ENCODE measurements around the gene ZXDA.
"Not testable (repeated sequence)": the region's sequence is repeated elsewhere in the genome, so short reads cannot be mapped to it uniquely, and the experiment has no call there.

ZXDA gene, protein sequence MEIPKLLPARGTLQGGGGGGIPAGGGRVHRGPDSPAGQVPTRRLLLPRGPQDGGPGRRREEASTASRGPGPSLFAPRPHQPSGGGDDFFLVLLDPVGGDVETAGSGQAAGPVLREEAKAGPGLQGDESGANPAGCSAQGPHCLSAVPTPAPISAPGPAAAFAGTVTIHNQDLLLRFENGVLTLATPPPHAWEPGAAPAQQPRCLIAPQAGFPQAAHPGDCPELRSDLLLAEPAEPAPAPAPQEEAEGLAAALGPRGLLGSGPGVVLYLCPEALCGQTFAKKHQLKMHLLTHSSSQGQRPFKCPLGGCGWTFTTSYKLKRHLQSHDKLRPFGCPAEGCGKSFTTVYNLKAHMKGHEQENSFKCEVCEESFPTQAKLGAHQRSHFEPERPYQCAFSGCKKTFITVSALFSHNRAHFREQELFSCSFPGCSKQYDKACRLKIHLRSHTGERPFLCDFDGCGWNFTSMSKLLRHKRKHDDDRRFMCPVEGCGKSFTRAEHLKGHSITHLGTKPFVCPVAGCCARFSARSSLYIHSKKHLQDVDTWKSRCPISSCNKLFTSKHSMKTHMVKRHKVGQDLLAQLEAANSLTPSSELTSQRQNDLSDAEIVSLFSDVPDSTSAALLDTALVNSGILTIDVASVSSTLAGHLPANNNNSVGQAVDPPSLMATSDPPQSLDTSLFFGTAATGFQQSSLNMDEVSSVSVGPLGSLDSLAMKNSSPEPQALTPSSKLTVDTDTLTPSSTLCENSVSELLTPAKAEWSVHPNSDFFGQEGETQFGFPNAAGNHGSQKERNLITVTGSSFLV

DNA sequence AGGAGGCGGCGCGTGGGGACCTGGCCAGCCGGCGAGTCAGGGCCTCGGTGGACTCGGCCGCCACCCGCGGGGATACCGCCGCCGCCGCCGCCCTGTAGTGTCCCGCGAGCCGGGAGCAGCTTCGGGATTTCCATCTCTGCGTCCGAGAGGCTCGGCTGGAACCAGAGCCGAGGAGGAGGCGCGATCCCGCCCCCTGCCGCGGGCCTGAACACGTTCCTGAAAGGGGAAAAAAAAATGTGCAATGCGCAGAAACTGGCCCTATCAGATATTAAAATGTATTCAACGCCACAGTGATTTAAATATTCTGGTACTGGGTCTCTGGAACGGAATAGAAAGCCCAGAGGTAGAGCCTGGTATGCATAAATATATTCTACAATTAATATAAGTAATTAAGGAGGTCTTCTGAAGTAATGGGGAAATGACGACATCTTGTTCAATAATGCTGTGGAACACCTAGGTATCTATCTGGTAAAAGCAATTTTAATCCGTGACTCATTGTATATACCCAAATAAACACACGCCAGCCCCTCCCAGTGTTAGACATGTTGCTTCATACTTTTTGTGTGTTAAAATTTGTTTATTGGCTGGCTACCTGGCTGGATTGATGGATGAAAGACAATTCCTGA is at the start of gene ZXDA:
ZXDA (minus strand) TSS at position 172 of the 626 bp plus-strand sequence; CDS start at position 134, 38 bp downstream.
- not testable (repeated sequence) for DNase-seq (ENCODE audit: low read depth)

DNA sequence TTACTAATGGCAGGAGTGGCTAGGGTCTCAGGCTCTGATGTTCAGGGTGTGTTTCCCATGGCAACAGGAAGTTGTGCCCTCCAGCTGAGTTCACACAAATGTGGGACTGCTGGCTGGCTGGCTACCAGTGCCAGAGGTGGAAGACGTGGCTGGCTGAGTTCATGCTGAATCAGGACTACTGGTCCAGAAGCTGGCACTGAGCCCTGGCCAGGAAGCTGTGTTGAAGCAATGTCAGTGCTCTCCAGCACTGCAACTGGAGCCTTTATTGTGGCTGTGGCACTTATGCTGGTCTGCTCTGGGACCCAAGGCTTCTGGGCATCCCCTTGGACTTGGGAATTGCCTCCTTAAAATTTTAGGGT is 42.0 kb upstream of the ZXDA start:
- no peak for DNase-seq (ENCODE audit: low read depth)

DNA sequence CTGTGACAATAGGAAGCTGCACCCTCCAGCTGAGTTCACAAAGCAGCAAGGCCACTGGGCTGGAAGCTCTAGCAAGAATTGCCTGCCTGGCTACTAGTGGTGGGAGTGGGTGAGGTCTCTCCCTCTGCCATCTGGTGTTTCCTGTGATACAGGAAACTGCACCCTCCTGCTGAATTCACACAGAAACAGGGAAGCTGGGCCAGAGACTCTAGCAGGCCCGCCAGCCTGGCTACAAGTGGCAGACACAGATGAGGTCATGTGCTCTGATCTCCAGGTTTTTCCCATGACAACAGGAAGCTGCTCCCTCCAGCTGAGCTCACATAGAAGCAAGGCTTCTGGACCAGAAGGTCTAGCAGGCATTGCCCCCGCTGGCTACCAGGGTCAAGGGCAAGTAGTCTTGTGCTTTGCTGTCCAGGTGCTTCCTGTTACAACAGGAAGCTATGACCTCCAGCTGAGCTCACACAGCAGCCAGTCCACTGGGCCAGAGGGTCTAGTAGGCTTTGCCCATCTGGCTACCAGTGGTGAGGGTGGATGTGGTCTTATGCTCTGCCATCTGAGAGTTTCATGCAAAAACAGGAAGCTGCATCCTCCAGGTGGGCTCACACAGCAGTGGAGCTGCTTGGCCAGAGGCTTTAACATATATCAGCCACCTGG is 41.5 kb upstream of the ZXDA start:
- no peak for DNase-seq (ENCODE audit: low read depth)

DNA sequence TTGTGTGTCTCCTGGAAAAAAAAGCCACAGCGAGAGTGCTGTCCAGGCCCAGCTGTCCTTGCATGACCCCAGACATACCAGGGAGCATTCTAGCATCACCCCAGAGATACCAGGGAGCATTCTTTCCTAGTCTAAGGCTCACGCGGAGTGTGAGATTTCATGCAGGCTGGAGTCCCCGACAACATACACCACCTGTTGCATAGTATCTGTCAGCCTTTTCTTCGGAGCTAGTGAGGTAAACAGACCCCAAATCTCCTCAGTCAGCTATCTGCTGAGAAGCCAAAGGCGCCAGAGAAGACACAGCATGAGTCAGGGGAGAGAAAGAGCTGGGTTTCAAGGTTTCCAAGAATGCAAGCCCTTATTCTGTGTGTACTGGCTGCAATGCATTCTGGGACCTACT is 23.1 kb upstream of the ZXDA start:
- no peak for DNase-seq (ENCODE audit: low read depth)

DNA sequence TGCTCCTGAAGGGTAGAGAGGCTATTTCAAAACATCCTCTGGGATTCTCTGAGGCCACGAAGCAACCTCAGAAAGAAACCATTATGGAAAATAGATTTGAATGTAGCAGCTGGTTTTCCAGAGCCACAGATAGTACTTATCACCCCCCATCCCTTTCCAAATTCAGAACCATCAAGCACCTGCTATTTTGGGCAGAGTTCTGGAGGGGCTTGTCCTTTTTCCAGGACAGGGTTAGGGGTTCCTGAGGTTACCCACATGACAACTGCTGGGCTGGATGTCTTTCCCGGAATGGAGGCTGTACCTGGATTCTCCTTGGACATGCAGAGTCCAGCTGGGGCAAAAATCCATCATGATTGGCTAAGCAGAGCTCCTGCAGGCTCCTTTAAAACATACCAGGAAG is 22.0 kb upstream of the ZXDA start:
- no peak for DNase-seq (ENCODE audit: low read depth)

DNA sequence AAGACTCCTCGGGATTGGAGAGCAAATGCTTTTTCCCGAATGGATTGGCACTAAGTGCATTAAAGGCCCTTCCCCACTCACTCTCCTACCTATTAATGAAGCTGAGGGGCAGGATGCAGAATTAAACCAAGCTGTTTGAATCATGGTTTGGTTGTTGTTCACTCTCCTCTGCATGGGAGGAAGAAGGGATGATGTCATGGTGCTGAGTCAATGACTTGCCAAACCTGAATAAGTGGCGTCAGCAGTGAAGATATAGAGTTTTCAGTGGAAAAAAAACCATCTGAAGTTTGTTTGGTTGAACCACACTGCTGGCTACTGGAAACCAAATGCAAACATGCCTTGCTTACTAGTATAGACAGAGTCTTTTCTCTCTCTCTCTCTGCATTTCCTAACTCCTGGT is 19.8 kb upstream of the ZXDA start:
- no peak for DNase-seq (ENCODE audit: low read depth)

DNA sequence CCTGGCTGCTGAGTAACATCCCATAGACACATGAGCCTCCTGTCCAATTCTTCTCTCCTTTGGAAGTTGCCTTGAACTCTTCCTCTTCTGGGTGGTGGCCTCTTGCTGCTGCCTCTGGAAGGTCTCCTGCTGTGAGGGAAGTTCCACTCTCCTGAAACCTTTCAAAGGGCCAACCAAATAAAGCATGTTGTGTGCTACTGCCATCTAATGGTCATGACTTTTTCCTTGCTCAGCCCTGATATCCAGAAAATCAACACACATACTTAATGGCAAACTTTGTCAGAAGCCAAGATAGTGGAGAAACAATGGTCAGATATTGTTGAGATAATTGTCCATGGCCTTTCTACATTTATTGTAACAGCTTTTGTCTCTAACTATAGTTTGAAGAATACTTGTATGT is 19.1 kb upstream of the ZXDA start:
- no peak for DNase-seq (ENCODE audit: low read depth)

DNA sequence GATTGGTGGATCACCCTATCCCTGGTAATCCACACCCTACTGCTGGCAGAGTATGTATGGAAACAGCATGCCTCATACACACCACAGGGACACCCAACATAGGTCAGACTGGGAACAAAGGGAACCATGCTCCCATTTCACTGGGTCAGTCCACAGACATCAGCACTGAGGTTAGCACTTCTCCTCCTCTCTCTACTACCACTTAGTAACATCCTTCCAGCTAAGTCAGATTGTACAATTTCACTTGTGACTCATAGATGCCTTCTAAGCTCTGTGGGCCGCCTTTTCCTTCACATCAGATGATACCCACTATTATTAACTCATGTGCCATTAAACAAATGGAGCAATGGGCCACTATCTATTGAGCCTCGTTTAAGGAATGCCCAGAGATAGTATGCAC is 15.5 kb upstream of the ZXDA start:
- no peak for DNase-seq (ENCODE audit: low read depth)

DNA sequence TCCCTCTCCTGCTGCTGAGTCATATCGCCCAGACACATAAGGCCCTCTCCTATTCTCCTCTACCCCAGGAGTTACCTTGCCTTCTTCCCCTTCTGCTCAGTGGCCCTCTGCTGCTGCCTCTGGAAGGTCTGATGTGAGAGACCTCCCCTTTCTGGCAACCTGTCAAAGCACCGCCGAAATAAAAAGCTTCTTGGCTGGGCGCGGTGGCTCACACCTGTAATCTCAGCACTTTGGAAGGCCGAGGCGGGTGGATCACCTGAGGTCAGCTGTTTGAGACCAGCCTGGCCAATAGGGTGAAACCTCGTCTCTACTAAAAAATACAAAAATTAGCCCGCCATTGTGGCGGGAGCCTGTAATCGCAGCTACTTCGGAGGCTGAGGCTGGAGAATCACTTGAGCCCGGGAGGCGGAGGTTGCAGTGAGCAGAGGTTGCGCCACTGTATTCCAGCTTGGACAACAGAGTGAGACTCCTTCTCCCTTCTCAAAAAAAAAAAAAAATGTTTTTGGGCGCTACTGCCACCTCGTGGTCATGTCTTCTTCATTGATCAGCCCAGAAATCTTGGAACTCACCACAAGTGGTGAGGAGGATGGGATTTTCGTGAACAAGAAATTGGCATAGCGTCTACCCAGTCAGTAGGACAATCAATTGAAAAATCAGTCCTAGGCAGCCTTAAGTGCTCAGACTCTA is 8.6 kb upstream of the ZXDA start:
- no peak for DNase-seq (ENCODE audit: low read depth)

DNA sequence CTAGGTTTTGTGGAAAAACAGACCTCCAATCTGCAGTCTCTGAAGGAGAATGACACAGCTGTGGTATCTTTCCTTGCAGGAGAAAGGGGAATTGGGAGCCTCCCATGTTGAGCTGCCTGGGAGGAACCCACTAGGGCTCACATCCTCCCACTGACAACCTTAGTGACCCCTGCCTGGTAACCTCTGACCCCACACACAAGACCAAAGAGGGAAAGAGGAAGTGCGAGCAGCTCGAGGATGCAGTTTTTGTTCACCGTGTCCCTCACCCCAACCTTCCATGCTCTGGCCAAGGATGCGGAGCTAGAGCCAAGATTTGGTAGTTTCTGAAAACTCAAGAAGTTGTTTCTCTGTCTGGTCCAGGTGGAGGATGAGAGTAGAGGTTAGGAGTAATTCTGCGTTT is 5.4 kb upstream of the ZXDA start:
- no peak for DNase-seq (ENCODE audit: low read depth)

DNA sequence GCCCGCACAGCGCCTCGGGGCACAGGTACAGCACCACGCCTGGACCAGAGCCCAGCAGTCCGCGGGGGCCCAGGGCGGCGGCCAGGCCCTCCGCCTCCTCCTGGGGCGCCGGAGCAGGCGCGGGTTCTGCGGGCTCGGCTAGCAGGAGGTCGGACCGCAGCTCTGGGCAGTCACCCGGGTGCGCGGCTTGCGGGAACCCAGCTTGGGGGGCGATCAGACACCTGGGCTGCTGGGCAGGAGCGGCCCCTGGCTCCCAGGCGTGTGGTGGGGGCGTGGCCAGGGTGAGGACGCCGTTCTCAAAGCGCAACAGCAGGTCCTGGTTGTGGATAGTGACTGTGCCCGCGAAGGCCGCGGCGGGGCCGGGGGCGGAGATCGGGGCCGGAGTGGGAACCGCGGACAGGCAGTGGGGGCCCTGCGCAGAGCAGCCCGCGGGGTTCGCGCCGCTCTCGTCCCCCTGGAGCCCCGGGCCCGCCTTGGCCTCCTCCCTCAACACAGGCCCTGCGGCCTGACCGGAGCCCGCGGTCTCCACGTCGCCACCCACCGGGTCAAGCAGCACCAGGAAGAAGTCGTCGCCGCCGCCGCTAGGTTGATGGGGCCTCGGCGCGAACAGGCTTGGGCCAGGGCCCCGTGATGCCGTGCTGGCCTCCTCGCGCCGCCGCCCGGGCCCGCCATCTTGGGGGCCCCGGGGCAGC is 517 bp downstream of the ZXDA start:
- DNase-seq (ENCODE audit: low read depth), result not testable (repeated sequence)

DNA sequence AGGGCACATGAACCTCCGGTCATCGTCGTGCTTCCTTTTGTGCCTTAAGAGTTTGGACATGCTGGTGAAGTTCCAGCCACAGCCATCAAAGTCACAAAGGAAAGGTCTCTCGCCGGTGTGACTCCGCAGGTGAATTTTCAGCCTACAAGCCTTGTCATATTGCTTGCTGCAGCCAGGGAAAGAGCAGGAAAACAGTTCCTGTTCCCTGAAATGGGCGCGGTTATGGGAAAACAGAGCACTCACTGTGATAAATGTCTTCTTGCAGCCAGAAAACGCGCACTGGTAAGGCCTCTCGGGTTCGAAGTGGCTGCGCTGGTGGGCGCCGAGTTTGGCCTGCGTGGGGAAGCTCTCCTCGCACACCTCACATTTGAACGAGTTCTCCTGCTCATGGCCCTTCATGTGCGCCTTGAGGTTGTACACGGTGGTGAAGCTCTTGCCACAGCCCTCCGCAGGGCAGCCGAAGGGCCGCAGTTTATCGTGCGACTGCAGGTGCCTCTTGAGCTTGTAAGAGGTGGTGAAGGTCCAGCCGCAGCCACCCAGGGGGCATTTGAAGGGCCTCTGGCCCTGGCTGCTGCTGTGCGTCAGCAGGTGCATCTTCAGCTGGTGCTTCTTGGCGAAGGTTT is 1.2 kb downstream of the ZXDA start:
- DNase-seq (ENCODE audit: low read depth), result not testable (repeated sequence)

DNA sequence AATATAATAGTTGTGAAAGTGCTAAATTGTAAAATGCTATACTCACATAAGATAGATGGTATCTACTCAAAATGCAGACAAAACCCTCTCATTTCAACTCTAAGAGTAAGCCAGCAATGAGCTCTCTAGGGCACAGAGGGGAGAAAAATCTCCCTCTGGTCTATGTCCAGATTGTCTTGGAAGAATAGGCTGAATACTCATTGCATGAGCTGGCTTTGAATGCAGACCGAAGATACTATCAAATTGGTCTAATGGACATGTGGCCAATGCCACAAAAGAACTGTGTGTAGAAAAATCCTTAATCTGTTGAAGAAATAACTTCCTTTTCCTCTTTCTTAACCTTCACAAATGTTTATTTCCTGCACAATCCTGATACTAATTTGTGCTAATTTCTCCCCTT is 3.5 kb downstream of the ZXDA start:
- no peak for DNase-seq (ENCODE audit: low read depth)

DNA sequence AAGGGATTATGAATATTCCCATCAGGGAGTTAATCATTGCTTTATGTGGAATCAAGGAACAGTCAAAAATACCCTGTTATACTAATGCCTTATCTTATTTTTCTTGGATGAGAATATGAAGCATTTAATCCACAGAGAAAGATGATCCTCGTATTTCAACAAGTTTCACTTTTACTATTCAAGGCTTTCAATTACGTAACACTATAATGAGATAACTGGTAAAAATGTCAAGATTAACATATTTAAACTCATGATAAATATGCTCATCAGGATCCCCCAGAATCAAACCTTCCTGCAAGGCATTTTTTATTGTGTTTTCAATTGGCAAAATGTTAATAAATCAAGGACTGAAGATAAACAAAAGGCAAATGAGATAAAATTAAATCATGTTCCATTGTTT is 5.1 kb downstream of the ZXDA start:
- DNase-seq (ENCODE audit: low read depth), result no peak

DNA sequence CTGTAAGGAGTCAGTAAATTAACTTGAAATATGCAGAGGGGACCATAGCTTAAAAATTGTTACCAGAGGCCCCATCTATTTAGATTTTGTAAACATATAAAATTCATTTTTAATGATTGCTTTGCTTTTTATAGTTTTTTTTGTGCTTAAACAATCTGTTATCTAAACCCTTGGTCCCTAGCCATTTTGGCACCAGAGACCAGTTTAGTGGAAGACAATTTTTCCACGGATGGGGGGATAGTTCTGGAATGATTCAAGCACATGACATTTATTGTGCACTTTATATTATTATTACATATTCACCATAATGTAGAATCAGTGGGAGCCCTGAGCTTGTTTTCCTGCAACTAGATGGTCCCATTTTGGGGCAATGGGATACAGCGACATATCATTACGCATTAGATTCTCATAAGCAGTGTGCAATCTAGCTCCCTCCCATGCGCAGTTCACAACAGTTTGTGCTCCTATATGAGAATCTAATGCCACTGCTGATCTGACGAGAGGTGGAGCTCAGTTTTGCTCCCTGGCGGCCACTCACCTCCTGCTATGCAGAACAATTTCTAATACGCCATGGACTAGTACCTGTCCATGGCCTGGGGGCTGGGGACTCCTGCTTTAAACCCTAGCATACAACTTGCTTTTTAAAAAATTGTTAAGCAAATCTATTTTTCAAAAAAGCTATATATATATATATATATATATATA is 5.9 kb downstream of the ZXDA start:
- no peak for DNase-seq (ENCODE audit: low read depth)

DNA sequence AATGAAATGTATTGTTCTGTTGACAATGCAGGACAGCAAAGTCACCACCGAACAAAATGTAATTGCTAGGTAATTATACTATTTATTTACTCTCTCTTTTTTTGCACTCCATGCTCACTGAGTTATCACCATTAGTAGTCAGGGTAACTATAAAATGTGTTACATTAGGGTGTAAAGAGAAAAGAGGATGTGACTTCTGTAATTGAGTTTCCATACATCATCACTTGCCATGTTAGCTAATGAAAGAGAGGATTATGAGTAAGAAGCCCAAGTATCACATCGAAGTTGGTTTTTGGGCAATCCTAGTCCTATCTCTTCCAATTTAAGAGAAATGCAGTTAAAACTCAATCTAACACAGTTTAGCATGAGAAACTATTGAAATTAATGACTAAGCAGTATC is 7.6 kb downstream of the ZXDA start:
- DNase-seq (ENCODE audit: low read depth), result no peak

DNA sequence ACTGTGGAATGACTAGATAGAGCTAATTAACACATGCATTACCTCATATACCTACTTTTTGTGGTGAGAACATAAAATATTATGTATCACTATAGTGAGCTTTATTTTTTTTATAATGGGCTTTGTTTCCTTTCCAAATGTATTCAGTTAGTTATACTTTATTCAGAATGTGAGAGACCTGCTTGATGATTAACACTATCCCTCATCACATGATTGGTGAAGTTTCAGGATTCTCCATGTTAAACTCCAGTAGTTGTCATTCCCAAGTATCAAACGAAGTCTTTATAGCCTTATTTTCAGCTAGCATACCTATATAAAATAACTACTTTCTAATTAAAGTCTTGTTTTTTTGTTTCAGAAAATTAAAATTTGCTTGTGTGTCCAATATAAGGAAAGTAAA is 8.8 kb downstream of the ZXDA start:
- DNase-seq (ENCODE audit: low read depth), result no peak

DNA sequence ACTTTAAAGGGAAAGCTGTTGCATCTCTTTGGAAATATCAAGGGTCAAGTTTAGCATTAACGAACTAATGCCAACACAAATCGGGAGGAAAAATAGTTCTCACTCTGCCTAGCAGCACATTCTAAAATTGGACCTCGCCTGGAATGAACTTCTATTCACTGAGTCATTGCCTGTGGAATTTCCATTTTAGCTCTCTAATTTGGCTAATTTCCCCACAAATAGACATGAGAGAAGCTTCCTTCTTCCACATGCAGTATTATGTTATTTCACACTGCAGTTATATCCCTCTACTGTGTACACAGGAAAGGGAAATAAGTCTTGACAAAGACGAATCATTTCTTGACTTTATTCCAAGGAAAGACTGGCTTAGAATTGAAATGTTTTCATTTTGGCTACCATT is 9.3 kb downstream of the ZXDA start:
- DNase-seq (ENCODE audit: low read depth), result no peak

DNA sequence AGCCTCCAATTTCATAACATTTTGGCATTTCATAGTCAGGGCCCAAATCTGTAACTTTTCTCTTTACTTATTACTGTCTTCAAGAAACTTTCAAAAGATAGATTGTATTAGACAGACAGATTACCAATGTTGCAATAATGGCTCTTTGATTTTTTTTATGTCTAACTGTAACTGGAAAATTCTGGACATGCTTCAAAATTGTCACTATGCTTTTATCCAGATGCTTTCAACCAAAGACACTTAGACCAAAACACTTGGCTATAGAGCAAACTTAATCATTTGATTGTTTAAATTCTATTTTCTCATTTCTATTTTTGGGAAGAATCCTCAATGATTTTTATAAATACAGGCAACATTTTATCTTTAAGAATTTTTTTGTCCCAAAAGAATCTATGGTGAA is 10.4 kb downstream of the ZXDA start:
- no peak for DNase-seq (ENCODE audit: low read depth)

DNA sequence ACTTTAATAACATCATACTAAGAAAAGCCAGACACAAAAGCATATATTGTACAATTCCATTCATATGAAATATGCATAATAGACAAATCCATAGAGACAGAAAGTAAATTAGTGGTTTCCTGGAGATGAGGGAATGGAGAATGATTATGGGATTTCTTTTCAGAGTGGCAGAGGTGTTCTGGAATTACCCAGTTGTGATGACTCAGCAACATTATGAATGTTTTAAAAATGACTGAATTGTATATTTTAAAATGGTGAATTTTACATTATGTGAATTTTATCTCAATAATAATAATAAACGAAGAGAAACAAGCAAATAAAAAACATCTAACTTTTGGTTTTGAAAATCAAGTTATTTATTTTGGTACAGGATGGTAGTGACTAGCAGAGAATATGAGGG is 11.2 kb downstream of the ZXDA start:
- DNase-seq (ENCODE audit: low read depth), result no peak
